IMR-90 (cell line): ENCODE results near the gene ADAMTS12. TPM values are rescaled to one million over a fixed set of nuclear protein-coding genes. Genes with fewer than 3 reads are reported as not detected.
A peak's percentile ranks its signal among the peaks of the same experiment; 100 is the strongest.

ENCODE experiments used
- ATAC-seq: fragments of 200-7000 bp; cut with Tn5 transposase; 2 replicates; pipeline ENCODE4 v1.9.1; 2020; ENCODE audit warnings: low read depth, mild to moderate bottlenecking, moderate library complexity
- BruUV-seq: library from RNA; stranded (reverse); fragments of 400-500 nt; replicated peaks from 2 replicates; lab custom pipeline; 2021; lab: Mats Ljungman, UMichigan
- CTCF ChIA-PET: fragments of 300-600 bp; formaldehyde crosslinking; extraction: SDS; loops from one replicate; lab custom pipeline; 2021; ENCODE audit warnings: antibody characterized with exemption; lab: Yijun Ruan, JAX
- POLR2A ChIA-PET: fragments of 300-600 bp; sonication (Branson Sonifier 250); formaldehyde crosslinking; loops from one replicate; lab custom pipeline; 2022; ENCODE audit warnings: antibody characterized with exemption; ENCODE audit not compliant: unreplicated experiment; lab: Charles Lee
- DNase-seq: peaks from one replicate; pipeline ENCODE4 v3.0.0; 2013
- H2AFZ ChIP-seq: replicated peaks from 2 replicates; pipeline ENCODE3; 2013; ENCODE audit warnings: low read length, mild to moderate bottlenecking; ENCODE audit not compliant: poor library complexity
- H2AK5ac ChIP-seq: 2 replicates; pipeline ENCODE4 v1.6.1; 2013; ENCODE audit warnings: low read depth, low read length, inconsistent platforms
- H2AK9ac ChIP-seq: replicated peaks from 2 replicates; pipeline ENCODE3; 2013; ENCODE audit warnings: mild to moderate bottlenecking, low read depth, low read length, moderate library complexity; ENCODE audit not compliant: poor library complexity
- H2BK120ac ChIP-seq: 2 replicates; pipeline ENCODE4 v1.6.1; 2013; ENCODE audit warnings: low read depth, low read length, inconsistent platforms
- H2BK15ac ChIP-seq: 3 replicates; pipeline ENCODE4 v1.6.1; 2013; ENCODE audit warnings: low read depth, low read length, inconsistent platforms
- H2BK20ac ChIP-seq: 2 replicates; pipeline ENCODE4 v1.6.1; 2013; ENCODE audit warnings: low read depth, mild to moderate bottlenecking, inconsistent platforms, low read length, moderate library complexity
- H2BK5ac ChIP-seq: 2 replicates; pipeline ENCODE4 v1.6.1; 2013; ENCODE audit warnings: mild to moderate bottlenecking, low read depth, low read length, inconsistent platforms; ENCODE audit not compliant: poor library complexity, severe bottlenecking
- H3K14ac ChIP-seq: replicated peaks from 2 replicates; pipeline ENCODE4 v1.6.1; 2013; ENCODE audit warnings: low read depth, low read length, inconsistent platforms
- H3K18ac ChIP-seq: 2 replicates; pipeline ENCODE4 v1.6.1; 2013; ENCODE audit warnings: low read depth, low read length, control low read depth
- H3K23ac ChIP-seq: 2 replicates; pipeline ENCODE4 v1.6.1; 2013; ENCODE audit warnings: low read depth, low read length, inconsistent platforms
- H3K27ac ChIP-seq: 2 replicates; pipeline ENCODE4 v1.5.1; 2013; ENCODE audit warnings: mild to moderate bottlenecking, control low read depth, low read length; ENCODE audit not compliant: insufficient read depth
- H3K27me3 ChIP-seq: 2 replicates; pipeline ENCODE4 v1.6.1; 2013; ENCODE audit warnings: low read length; ENCODE audit not compliant: control insufficient read depth, insufficient read depth
- H3K36me3 ChIP-seq: 2 replicates; pipeline ENCODE4 v1.6.1; 2013; ENCODE audit warnings: low read length, mixed read lengths; ENCODE audit not compliant: control insufficient read depth, insufficient read depth
- H3K4ac ChIP-seq: 2 replicates; pipeline ENCODE4 v1.6.1; 2013; ENCODE audit warnings: low read depth, low read length, inconsistent platforms
- H3K4me1 ChIP-seq: 2 replicates; pipeline ENCODE4 v1.6.1; 2013; ENCODE audit warnings: low read length, mixed read lengths; ENCODE audit not compliant: control insufficient read depth, insufficient read depth
- H3K4me2 ChIP-seq: 2 replicates; pipeline ENCODE4 v1.6.1; 2013; ENCODE audit warnings: low read depth, mild to moderate bottlenecking, control low read depth, low read length, moderate library complexity
- H3K4me3 ChIP-seq: 2 replicates; pipeline ENCODE4 v1.5.1; 2013; ENCODE audit warnings: low read depth, mild to moderate bottlenecking, control low read depth, low read length, moderate library complexity; ENCODE audit not compliant: insufficient read depth
- H3K56ac ChIP-seq: 2 replicates; pipeline ENCODE4 v1.6.1; 2013; ENCODE audit warnings: low read length, inconsistent platforms; ENCODE audit not compliant: insufficient read depth; ENCODE audit errors: extremely low read depth
- H3K79me1 ChIP-seq, 2 experiments: 2 replicates each; pipeline ENCODE4 v1.6.1; 2013; ENCODE audit warnings: low read length in 2 of 2, inconsistent platforms in 1 of 2, low read depth in 1 of 2
- H3K9ac ChIP-seq: 2 replicates; pipeline ENCODE4 v1.6.1; 2013; ENCODE audit warnings: low read depth, low read length, control low read depth
- H3K9me1 ChIP-seq: 2 replicates; pipeline ENCODE4 v1.6.1; 2013; ENCODE audit warnings: low read length, inconsistent platforms; ENCODE audit not compliant: insufficient read depth
- H3K9me3 ChIP-seq: 2 replicates; pipeline ENCODE4 v1.6.1; 2013; ENCODE audit warnings: low read length; ENCODE audit not compliant: control insufficient read depth, insufficient read depth
- H4K20me1 ChIP-seq: 2 replicates; pipeline ENCODE4 v1.6.1; 2013; ENCODE audit warnings: low read length, inconsistent platforms; ENCODE audit not compliant: insufficient read depth
- H4K5ac ChIP-seq: 2 replicates; pipeline ENCODE4 v1.6.1; 2013; ENCODE audit warnings: mild to moderate bottlenecking, low read depth, low read length, control low read depth
- H4K8ac ChIP-seq, 2 experiments: 2 replicates each; pipeline ENCODE4 v1.6.1; 2013; ENCODE audit warnings: low read depth in 2 of 2, low read length in 2 of 2, control low read depth in 1 of 2, inconsistent platforms in 1 of 2
- H4K91ac ChIP-seq: 2 replicates; pipeline ENCODE4 v1.6.1; 2013; ENCODE audit warnings: low read depth, low read length, inconsistent platforms; ENCODE audit not compliant: insufficient read depth
- BHLHE40 ChIP-seq: fragments of 150-350 bp; IDR thresholded peaks from 2 replicates; pipeline ENCODE4 v1.6.1; 2016; ENCODE audit warnings: mild to moderate bottlenecking, low read depth, low read length
- CEBPB ChIP-seq: IDR thresholded peaks from 2 replicates; pipeline ENCODE4 v1.6.1; 2012; ENCODE audit warnings: low read depth, low read length, improper control_type of control experiment
- CHD1 ChIP-seq: IDR thresholded peaks from 2 replicates; pipeline ENCODE4 v1.6.1; 2012; ENCODE audit warnings: low read depth, low read length, improper control_type of control experiment
- FOS ChIP-seq: fragments of 150-350 bp; IDR thresholded peaks from 2 replicates; pipeline ENCODE4 v1.6.1; 2016; ENCODE audit warnings: low read depth, low read length
- MAFK ChIP-seq: IDR thresholded peaks from 2 replicates; pipeline ENCODE4 v1.6.1; 2012; ENCODE audit warnings: low read depth, low read length, improper control_type of control experiment
- MAZ ChIP-seq: IDR thresholded peaks from 2 replicates; pipeline ENCODE4 v1.6.1; 2012; ENCODE audit warnings: low read depth, mild to moderate bottlenecking, low read length, improper control_type of control experiment, moderate library complexity, borderline replicate concordance
- MXI1 ChIP-seq: IDR thresholded peaks from 2 replicates; pipeline ENCODE4 v1.6.1; 2012; ENCODE audit warnings: low read depth, mild to moderate bottlenecking, low read length, moderate library complexity, borderline replicate concordance
- NFE2L2 ChIP-seq: fragments of 150-350 bp; IDR thresholded peaks from 2 replicates; pipeline ENCODE4 v1.6.1; 2016; ENCODE audit warnings: low read depth, mild to moderate bottlenecking, low read length
- POLR2A ChIP-seq: IDR thresholded peaks from 2 replicates; pipeline ENCODE4 v1.6.1; 2012; ENCODE audit warnings: mild to moderate bottlenecking, low read depth, low read length
- RAD21 ChIP-seq: IDR thresholded peaks from 2 replicates; pipeline ENCODE4 v1.6.1; 2012; ENCODE audit warnings: low read length, improper control_type of control experiment
- RCOR1 ChIP-seq: IDR thresholded peaks from 2 replicates; pipeline ENCODE4 v1.6.1; 2012; ENCODE audit warnings: mild to moderate bottlenecking, low read length, improper control_type of control experiment; ENCODE audit not compliant: insufficient replicate concordance
- RFX5 ChIP-seq: IDR thresholded peaks from 2 replicates; pipeline ENCODE4 v1.8.0; 2012; ENCODE audit warnings: low read depth, mild to moderate bottlenecking, low read length, moderate library complexity
- SMC3 ChIP-seq: fragments of 150-350 bp; IDR thresholded peaks from 2 replicates; pipeline ENCODE4 v1.6.1; 2016; ENCODE audit warnings: low read depth, mild to moderate bottlenecking, antibody characterized with exemption, low read length, moderate library complexity
- WGBS, 2 experiments: methylation state at CpG; one replicate each; pipeline versions ENCODE4 v1.1.5 to v1.1.7; 2013; ENCODE audit warnings: missing lambda C conversion rate in 2 of 2; ENCODE audit not compliant: insufficient read length in 1 of 2; ENCODE audit errors: extremely low coverage in 2 of 2; 5-methylcytosine and 5-hydroxymethylcytosine counted together
- dilution Hi-C: fragments of 300-500 bp; cut with HindIII; formaldehyde crosslinking; loops from one replicate; pipeline ENCODE4 v1.14.3; 2018; ENCODE audit warnings: low sequenced_read_pairs; ENCODE audit not compliant: unreplicated experiment
- in situ Hi-C: fragments of 300-500 bp; cut with MboI; formaldehyde crosslinking; loops from 3 replicates; pipeline ENCODE4 v1.14.3; 2019; ENCODE audit warnings: low sequenced_read_pairs, inconsistent platforms, mixed read lengths
- intact Hi-C: fragments of 100-400 bp; cut with micrococcal nuclease; formaldehyde crosslinking; loops from 2 replicates; pipeline ENCODE4 v1.10.0; 2022
- polyA plus RNA-seq, 3 experiments: library from polyadenylated mRNA; depleted of rRNA; stranded (reverse); fragments of >200 nt; gene quantifications; 2 replicates each; pipeline ENCODE4 v1.2.3, GENCODE V29; 2012; ENCODE audit warnings: low replicate concordance in 1 of 3
- total RNA-seq: library from RNA; depleted of rRNA; stranded (reverse); fragments of >200 nt; gene quantifications from 2 replicates; pipeline ENCODE4 v1.2.3, GENCODE V29; 2012
- TF ChIP-seq, protein P1 (sequence below): fragments of 150-350 bp; IDR thresholded peaks from 2 replicates; pipeline ENCODE4 v1.6.1; 2017; ENCODE audit warnings: mild to moderate bottlenecking, antibody characterized with exemption, low read length, low read depth
- TF ChIP-seq, protein P2 (sequence below): conservative IDR thresholded peaks from 2 replicates; pipeline ENCODE4 v1.5.1; 2012; ENCODE audit warnings: mild to moderate bottlenecking, low read depth, low read length, improper control_type of control experiment

Gene ADAMTS12
- total and polyA plus RNA-seq, 2 of the 4 experiments (the other 2 are of a cell fraction) = 27.3 to 51.3 TPM

DNA sequence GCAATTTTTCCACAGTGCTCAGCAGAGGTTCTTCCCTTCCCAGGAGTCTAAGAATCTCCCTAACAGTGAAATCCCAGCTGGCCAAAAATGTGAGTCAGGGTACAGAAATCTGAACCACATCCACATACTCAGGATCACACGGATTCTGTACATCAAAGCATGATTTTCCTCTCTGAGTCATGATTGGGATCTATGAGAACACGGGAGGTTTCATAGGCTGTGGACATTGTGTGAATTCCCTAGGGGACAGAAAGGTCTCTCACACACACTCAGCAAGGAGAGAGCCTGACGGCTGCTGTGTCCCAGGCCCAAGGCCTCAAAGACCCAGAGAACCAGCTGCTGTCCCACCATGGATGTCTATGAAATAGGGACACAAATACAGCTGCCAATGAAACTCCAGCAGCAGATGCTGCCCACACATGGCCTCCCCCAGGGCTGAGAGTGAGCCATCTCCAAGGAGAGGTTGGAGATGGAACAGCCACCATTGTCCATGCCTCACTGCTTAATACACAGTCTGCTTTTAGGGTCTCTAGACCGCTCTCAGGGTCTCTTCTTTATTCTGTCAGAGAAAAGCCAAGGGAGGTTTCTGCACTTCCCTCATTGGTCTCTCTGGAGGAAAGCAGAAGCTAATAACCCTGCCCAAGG is 102.7 kb downstream of the ADAMTS12 start:
- H3K4me2 ChIP-seq = peak overlapping the region; percentile 2; the same call in 1 of the 2 replicates
- peak overlapping the region; percentile 76 for H4K91ac ChIP-seq
- peak overlapping the region; percentile 38 for H2AFZ ChIP-seq
- CTCF ChIA-PET = no interaction called here
- H2AK5ac ChIP-seq = peak overlapping the region; percentile 93
- H2BK20ac ChIP-seq = peak overlapping the region; percentile 95
- peak overlapping the region; percentile 2; the same call in 1 of the 2 replicates for H4K5ac ChIP-seq
- no peaks in the 10 kb centered on the region for H4K20me1 ChIP-seq
- DNase-seq (peak; percentile 100), ATAC-seq (peak; percentile 97)
- H3K4me1 ChIP-seq = peaks cover 14% of the 10 kb centered on the region
- peaks cover 10 to 48% of the 10 kb centered on the region in 2 experiments; a peak in 3 of 4 replicates for H3K79me1 ChIP-seq
- POLR2A ChIA-PET = no interaction called here
- H2BK5ac ChIP-seq = peak overlapping the region; percentile 81
- peaks cover 17% of the 10 kb centered on the region for H3K9me1 ChIP-seq
- no peak overlapping the region for H3K4me3 ChIP-seq
- dilution Hi-C loops = no loop called here
- peak overlapping the region; percentile 60 for H3K27ac ChIP-seq
- no peaks in the 10 kb centered on the region for H3K27me3 ChIP-seq
- peak overlapping the region; percentile 33 to 58 for H4K8ac ChIP-seq
- no peaks in the 10 kb centered on the region for H3K9me3 ChIP-seq
- H2BK15ac ChIP-seq = peak overlapping the region; percentile 75; the same call in 2 of the 3 replicates
- peak overlapping the region; percentile 13 for H3K18ac ChIP-seq
- no CpG with 5 or more reads among the region's 4 CpGs for WGBS, 2 experiments
- H3K36me3 ChIP-seq = no peaks in the 10 kb centered on the region
- H3K14ac ChIP-seq = peak overlapping the region; percentile 93
- H3K56ac ChIP-seq = peak overlapping the region; percentile 64; the same call in 1 of the 2 replicates
- in situ Hi-C loops = no loop called here
- BruUV-seq = no TSS peak
- peak overlapping the region; percentile 96 for H2BK120ac ChIP-seq
- H3K9ac ChIP-seq = peak overlapping the region; percentile 3; the same call in 1 of the 2 replicates
- peak overlapping the region; percentile 88 for H3K4ac ChIP-seq
- intact Hi-C loops = loop anchor here (2.0 kb wide), 1 partner anchor 52 kb away; no protein-coding TSS in a partner anchor
- H3K23ac ChIP-seq = peak overlapping the region; percentile 72
- H2AK9ac ChIP-seq = peak overlapping the region; percentile 15
- TF ChIP-seq RAD21 = no peak
- TF ChIP-seq POLR2A = peak; percentile 70; the same call in 1 of the 2 replicates
- peak; percentile 97 for TF ChIP-seq FOS
- TF ChIP-seq SMC3 = no peak; the same call in 1 of the 2 replicates
- TF ChIP-seq, protein P1, sequence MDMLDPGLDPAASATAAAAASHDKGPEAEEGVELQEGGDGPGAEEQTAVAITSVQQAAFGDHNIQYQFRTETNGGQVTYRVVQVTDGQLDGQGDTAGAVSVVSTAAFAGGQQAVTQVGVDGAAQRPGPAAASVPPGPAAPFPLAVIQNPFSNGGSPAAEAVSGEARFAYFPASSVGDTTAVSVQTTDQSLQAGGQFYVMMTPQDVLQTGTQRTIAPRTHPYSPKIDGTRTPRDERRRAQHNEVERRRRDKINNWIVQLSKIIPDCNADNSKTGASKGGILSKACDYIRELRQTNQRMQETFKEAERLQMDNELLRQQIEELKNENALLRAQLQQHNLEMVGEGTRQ = no peak
- TF ChIP-seq CHD1 = peak; percentile 48; the same call in 1 of the 2 replicates
- TF ChIP-seq, protein P2, sequence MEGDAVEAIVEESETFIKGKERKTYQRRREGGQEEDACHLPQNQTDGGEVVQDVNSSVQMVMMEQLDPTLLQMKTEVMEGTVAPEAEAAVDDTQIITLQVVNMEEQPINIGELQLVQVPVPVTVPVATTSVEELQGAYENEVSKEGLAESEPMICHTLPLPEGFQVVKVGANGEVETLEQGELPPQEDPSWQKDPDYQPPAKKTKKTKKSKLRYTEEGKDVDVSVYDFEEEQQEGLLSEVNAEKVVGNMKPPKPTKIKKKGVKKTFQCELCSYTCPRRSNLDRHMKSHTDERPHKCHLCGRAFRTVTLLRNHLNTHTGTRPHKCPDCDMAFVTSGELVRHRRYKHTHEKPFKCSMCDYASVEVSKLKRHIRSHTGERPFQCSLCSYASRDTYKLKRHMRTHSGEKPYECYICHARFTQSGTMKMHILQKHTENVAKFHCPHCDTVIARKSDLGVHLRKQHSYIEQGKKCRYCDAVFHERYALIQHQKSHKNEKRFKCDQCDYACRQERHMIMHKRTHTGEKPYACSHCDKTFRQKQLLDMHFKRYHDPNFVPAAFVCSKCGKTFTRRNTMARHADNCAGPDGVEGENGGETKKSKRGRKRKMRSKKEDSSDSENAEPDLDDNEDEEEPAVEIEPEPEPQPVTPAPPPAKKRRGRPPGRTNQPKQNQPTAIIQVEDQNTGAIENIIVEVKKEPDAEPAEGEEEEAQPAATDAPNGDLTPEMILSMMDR = no peak
- TF ChIP-seq NFE2L2 = no peak; the same call in 1 of the 2 replicates
- no peak for TF ChIP-seq MXI1
- no peak for TF ChIP-seq RFX5
- peak; percentile 74 for TF ChIP-seq BHLHE40
- TF ChIP-seq MAFK = peak; percentile 66
- peak; percentile 57 for TF ChIP-seq RCOR1
- TF ChIP-seq MAZ = 0 out of 2 replicates have a peak, but pooled peaks have one; percentile 23
- peak; percentile 64 for TF ChIP-seq CEBPB
